ENCODE measurements around the gene HAS3. TPM values are rescaled to one million over a fixed set of nuclear protein-coding genes. Genes with fewer than 3 reads are reported as not detected.

HAS3 gene
- polyA plus RNA-seq, 1 experiment, result 0.62 TPM

DNA sequence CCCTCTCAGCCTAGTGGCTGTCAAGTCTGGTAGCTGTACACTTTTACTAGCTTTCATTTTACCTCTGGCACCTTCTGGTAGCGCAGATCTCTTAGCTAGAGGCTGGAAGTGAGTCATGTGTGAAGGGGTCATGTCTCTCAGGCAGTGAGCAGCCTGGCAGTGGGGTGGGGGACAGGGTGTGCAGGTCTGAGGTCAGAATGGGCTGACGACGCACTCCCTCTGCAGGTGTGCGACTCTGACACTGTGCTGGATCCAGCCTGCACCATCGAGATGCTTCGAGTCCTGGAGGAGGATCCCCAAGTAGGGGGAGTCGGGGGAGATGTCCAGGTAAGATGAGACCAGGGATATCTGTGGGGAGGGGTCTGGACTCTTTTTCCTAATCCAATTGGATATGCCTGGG lies 7.8 kb downstream of the HAS3 start:
- POLR2A ChIA-PET, result no interaction called here
- no peaks in the 10 kb centered on the region for H3K9me3 ChIP-seq (ENCODE audit: control insufficient read depth, insufficient read depth, low read length)

DNA sequence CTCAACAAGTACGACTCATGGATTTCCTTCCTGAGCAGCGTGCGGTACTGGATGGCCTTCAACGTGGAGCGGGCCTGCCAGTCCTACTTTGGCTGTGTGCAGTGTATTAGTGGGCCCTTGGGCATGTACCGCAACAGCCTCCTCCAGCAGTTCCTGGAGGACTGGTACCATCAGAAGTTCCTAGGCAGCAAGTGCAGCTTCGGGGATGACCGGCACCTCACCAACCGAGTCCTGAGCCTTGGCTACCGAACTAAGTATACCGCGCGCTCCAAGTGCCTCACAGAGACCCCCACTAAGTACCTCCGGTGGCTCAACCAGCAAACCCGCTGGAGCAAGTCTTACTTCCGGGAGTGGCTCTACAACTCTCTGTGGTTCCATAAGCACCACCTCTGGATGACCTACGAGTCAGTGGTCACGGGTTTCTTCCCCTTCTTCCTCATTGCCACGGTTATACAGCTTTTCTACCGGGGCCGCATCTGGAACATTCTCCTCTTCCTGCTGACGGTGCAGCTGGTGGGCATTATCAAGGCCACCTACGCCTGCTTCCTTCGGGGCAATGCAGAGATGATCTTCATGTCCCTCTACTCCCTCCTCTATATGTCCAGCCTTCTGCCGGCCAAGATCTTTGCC lies 9.0 kb downstream of the HAS3 start:
- H3K27me3 ChIP-seq (ENCODE audit: control insufficient read depth, insufficient read depth, low read length), result no peaks in the 10 kb centered on the region
- no peaks in the 10 kb centered on the region for H3K9me3 ChIP-seq (ENCODE audit: control insufficient read depth, insufficient read depth, low read length)
- POLR2A ChIA-PET, result no interaction called here
- no peak overlapping the region for H3K4me3 ChIP-seq (ENCODE audit: low read depth, low read length)
- CTCF ChIA-PET, result interaction anchor here (1.5 to 5.0 kb wide), 4 partner anchors 9 to 218 kb away, joined by 4 to 60 read pairs (median 8); no protein-coding TSS in a partner anchor
- no peak overlapping the region for H3K27ac ChIP-seq (ENCODE audit: low read depth, low read length)
- TF ChIP-seq, protein P1, sequence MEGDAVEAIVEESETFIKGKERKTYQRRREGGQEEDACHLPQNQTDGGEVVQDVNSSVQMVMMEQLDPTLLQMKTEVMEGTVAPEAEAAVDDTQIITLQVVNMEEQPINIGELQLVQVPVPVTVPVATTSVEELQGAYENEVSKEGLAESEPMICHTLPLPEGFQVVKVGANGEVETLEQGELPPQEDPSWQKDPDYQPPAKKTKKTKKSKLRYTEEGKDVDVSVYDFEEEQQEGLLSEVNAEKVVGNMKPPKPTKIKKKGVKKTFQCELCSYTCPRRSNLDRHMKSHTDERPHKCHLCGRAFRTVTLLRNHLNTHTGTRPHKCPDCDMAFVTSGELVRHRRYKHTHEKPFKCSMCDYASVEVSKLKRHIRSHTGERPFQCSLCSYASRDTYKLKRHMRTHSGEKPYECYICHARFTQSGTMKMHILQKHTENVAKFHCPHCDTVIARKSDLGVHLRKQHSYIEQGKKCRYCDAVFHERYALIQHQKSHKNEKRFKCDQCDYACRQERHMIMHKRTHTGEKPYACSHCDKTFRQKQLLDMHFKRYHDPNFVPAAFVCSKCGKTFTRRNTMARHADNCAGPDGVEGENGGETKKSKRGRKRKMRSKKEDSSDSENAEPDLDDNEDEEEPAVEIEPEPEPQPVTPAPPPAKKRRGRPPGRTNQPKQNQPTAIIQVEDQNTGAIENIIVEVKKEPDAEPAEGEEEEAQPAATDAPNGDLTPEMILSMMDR (IDR thresholded peaks at IDR 0.05; ENCODE audit: low read depth, low read length), result no peak
- DNase-seq (ENCODE audit: low read depth, low spot score), result no peak

More for the DNA sequence above, 7.8 kb downstream of the HAS3 start:
- H3K27me3 ChIP-seq (ENCODE audit: control insufficient read depth, insufficient read depth, low read length), result no peaks in the 10 kb centered on the region
- H3K4me3 ChIP-seq (ENCODE audit: low read depth, low read length), result no peak overlapping the region
- no peak for DNase-seq (ENCODE audit: low read depth, low spot score)
- CTCF ChIA-PET, result interaction anchor here (0.9 to 5.0 kb wide), 11 partner anchors 10 to 266 kb away, joined by 3 to 60 read pairs (median 4); no protein-coding TSS in a partner anchor
- TF ChIP-seq, protein P1 (IDR thresholded peaks at IDR 0.05; ENCODE audit: low read depth, low read length), result no peak
- no peak overlapping the region for H3K27ac ChIP-seq (ENCODE audit: low read depth, low read length)

DNA sequence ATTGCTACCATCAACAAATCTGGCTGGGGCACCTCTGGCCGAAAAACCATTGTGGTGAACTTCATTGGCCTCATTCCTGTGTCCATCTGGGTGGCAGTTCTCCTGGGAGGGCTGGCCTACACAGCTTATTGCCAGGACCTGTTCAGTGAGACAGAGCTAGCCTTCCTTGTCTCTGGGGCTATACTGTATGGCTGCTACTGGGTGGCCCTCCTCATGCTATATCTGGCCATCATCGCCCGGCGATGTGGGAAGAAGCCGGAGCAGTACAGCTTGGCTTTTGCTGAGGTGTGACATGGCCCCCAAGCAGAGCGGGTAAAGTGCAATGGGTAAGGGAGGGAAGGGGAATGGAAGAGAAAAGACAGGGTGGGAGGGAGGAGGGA lies 9.5 kb downstream of the HAS3 start:
- H3K27me3 ChIP-seq (ENCODE audit: control insufficient read depth, insufficient read depth, low read length), result no peaks in the 10 kb centered on the region
- no peak overlapping the region for H3K27ac ChIP-seq (ENCODE audit: low read depth, low read length)
- no peaks in the 10 kb centered on the region for H3K9me3 ChIP-seq (ENCODE audit: control insufficient read depth, insufficient read depth, low read length)
- ChIA-PET POLR2A (no interaction called here), CTCF (interaction anchor here (5.0 kb wide), 1 partner anchor 8 kb away, joined by 60 read pairs; no protein-coding TSS in a partner anchor)
- TF ChIP-seq, protein P1 (IDR thresholded peaks at IDR 0.05; ENCODE audit: low read depth, low read length), result no peak
- no peak for DNase-seq (ENCODE audit: low read depth, low spot score)
- no peak overlapping the region for H3K4me3 ChIP-seq (ENCODE audit: low read depth, low read length)

DNA sequence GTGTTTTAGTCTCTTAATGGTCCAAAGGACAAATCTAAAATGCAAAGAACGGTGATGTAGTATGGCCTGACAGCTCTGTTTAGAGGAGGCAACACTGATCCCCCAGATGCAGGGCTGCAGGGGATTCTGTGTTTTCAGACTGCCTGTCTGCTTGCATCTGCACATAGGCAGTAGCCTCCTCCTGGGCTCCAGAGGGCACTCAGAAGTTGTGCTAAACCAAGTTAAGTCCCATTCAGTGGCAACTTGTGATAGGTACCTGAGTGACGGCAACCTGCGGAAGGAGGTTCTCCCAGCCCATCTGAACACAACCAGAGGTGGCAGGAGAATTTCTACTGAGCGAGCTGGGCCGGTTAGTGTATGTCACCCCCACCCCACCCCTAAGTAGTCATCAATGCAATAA lies 9.9 kb downstream of the HAS3 start:
- CTCF ChIA-PET, result interaction anchor here (1.1 to 5.0 kb wide), 4 partner anchors 8 to 213 kb away, joined by 3 to 60 read pairs (median 4); no protein-coding TSS in a partner anchor
- TF ChIP-seq, protein P1 (IDR thresholded peaks at IDR 0.05; ENCODE audit: low read depth, low read length), result no peak
- no peak for DNase-seq (ENCODE audit: low read depth, low spot score)
- POLR2A ChIA-PET, result no interaction called here
- Histone ChIP-seq H3K27me3 (ENCODE audit: control insufficient read depth, insufficient read depth, low read length) (no peaks in the 10 kb centered on the region), H3K27ac (ENCODE audit: low read depth, low read length) (no peak overlapping the region), H3K4me3 (ENCODE audit: low read depth, low read length) (no peak overlapping the region), H3K9me3 (ENCODE audit: control insufficient read depth, insufficient read depth, low read length) (no peaks in the 10 kb centered on the region)

DNA sequence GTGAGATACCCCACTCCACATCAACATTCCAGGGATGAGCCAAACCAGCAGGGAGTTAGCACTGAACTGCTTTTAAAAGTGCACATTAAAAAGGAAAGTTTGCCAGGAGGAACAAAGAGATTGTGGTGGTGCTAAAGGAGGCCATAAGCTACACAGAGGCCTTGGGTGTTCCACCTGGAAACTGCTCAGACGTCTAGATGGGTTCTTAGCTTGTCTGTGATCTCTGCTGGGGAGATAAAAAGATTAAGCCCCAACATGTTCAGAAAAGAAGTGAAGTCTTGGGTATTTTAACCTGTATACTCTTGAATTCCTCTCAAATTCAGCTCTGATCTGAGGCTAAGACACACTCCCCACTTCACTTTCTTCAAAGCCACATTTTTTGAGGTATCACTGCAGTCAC lies 10.4 kb downstream of the HAS3 start:
- TF ChIP-seq, protein P1 (IDR thresholded peaks at IDR 0.05; ENCODE audit: low read depth, low read length), result no peak
- no peaks in the 10 kb centered on the region for H3K9me3 ChIP-seq (ENCODE audit: control insufficient read depth, insufficient read depth, low read length)
- ChIA-PET POLR2A (no interaction called here), CTCF (interaction anchor here (1.1 to 1.3 kb wide), 3 partner anchors 8 to 214 kb away, joined by 3 to 4 read pairs (median 3); no protein-coding TSS in a partner anchor)
- H3K4me3 ChIP-seq (ENCODE audit: low read depth, low read length), result no peak overlapping the region
- no peak for DNase-seq (ENCODE audit: low read depth, low spot score)
- no peak overlapping the region for H3K27ac ChIP-seq (ENCODE audit: low read depth, low read length)
- no peaks in the 10 kb centered on the region for H3K27me3 ChIP-seq (ENCODE audit: control insufficient read depth, insufficient read depth, low read length)

All from AG04450 (cell line).